Measurements from ENCODE around the gene CCDC197.
A peak's percentile ranks its signal among the peaks of the same experiment; 100 is the strongest.

The CCDC197 gene

GRCh38 chr14:94021416-94022157, 24.5 kb downstream of the CCDC197 start:
- DNase-seq (ENCODE audit: extremely low read depth in 1 of 2, low read depth in 1 of 2), result peak; percentile 34 to 38

GRCh38 chr14:94022532-94023411, 25.7 kb downstream of the CCDC197 start:
- DNase-seq (ENCODE audit: extremely low read depth in 1 of 2, low read depth in 1 of 2), result no peak

- no peak for DNase-seq (ENCODE audit: extremely low read depth in 1 of 2, low read depth in 1 of 2)
These were observed 27.4 kb downstream of the CCDC197 start for GRCh38 chr14:94024549-94024948.

GRCh38 chr14:94025720-94026119, 28.6 kb downstream of the CCDC197 start:
- no peak for DNase-seq (ENCODE audit: extremely low read depth in 1 of 2, low read depth in 1 of 2)

GRCh38 chr14:94026173-94026888, 29.2 kb downstream of the CCDC197 start, which contains the start of gene OTUB2:
OTUB2 (plus strand) TSS chr14:94026340; CDS start chr14:94026538, 198 bp downstream.
- peak; percentile 87 to 94 for DNase-seq (ENCODE audit: extremely low read depth in 1 of 2, low read depth in 1 of 2)

DNA sequence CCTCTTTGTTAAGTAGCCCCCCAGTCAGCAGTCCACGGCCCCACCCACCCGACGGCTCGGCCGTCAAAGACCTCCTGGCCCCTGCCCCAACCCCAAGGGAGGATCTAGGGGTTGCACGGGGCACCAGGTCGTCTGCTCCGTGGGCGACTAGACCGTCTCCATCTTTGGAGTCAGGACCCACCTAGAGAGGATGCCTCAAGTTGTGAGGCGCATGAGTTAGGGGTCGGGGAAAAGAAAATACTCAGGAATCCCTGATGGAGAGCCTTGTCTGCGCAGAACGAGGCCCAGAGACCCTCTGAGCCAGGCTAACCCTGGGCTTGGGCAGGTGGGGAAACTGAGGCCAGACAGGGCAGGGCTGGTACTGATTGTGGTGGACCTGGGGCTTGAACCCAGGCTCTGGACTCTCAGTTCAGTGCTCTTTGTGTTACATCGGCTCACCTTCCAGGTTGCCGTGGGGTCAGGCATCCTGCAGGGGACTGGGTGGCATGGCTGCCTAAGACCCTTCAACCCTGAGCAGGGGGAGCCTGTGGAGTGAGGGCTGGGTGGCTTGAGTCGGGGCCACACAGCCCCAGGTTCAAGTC, 29.9 kb downstream of the CCDC197 start:
- DNase-seq (ENCODE audit: extremely low read depth in 1 of 2, low read depth in 1 of 2), result no peak

DNA sequence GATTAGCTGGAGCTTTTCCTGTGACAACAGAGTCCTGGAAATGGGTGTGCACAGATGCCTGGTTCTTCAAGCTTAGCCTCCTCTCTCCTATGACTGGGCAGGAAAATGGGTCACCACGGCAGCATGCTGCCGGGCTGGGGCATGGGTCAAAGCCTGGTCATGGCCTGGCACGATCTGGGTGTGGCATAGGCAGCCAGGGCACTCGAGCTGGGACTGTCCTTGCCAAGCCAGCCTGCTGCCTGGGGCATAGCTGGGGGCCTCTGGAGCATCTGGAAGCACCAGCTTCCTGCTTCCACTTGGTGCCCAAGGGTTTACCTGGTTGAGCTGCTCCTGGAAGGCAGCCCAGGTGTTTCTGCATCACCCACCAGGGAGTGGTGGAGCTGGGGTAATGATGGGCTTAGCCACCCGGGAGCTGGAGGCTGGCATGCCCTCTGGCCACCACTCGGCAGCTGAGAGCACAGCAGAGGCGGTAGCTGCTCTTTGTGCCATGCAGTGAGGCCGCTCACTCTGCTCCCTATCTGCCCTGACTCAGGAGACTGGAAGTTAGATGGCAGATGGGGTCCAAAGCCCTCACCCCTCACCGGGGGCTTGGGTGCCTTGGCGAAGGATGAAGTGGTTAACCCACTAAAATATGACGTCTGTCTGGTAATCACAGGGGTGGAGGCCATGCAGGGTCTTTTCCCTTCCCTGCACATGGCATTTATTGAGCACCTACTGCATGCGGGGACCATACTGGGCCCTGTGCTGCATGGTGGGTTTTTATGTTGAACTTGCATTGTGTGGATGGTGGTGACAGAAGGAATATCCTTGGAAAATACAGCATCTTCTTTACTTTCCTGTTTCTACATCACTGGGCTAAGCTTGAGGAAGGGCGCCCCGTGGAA, 30.7 kb downstream of the CCDC197 start:
- DNase-seq (ENCODE audit: extremely low read depth in 1 of 2, low read depth in 1 of 2), result no peak

DNA sequence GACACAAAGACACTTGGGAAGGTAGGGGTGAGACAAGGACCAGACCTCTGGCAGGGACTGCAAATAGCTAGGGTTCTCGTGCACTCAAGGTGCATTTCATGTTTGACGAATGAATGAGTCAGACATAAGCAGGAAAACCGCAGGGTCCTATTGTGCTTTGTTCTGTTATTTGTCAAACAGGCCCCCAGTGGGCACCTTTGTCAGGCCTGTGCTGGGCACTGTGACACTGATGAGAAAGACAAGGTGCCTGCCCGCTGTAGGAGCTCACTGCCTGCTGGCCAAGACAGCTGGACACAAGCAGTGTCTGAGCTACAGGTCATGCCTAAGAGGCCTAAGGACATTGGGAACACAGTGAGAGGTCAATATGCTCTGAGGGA, 31.3 kb downstream of the CCDC197 start:
- DNase-seq (ENCODE audit: extremely low read depth in 1 of 2, low read depth in 1 of 2), result no peak

- DNase-seq (ENCODE audit: extremely low read depth in 1 of 2, low read depth in 1 of 2), result no peak
These were observed 32.2 kb downstream of the CCDC197 start for GRCh38 chr14:94029265-94029664.

DNA sequence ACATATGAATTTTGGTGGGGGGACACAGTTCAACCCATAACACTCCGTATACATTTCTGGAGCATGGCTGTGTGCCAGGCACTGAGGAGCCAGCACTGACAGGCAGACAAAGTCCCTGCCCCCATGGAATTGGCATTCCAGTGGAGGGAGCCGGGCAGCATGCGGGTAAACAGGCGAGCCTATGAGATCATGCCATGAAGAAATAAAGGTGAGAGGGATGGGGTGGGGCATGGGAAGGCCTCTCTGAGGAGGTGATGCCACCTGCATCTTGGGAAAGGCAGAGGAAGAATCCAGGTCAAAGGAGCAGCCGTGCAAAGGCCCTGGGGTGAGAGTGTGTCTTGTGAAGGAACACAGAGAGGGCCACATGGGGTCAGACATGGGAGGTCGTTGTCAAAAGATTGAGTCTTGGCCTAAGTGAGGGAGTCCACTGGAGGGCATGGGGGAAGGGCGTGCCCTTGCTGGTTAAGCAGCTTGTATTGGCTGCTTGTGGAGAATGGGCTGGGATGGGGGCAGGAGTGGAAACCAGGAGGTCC, 32.6 kb downstream of the CCDC197 start:
- DNase-seq (ENCODE audit: extremely low read depth in 1 of 2, low read depth in 1 of 2), result no peak

DNA sequence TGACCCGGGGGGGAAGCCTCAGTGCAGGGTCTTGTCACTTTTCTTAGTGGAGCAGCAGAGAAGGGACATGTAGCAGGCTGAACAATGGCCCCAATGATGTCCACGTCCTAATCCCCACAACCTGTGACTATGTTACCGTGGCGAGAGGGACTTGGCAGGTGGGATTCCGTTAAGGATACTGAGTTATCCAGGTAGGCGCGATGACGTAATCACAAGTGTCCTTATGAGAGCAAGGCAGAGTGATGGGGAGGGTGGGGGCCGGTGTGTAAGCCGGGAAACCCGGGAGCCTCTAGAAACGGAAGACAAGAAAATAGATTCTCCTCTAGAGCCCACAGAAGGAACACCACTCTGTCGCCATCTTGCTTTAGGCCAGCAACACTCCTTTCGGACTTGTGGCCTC, 33.5 kb downstream of the CCDC197 start:
- no peak for DNase-seq (ENCODE audit: extremely low read depth in 1 of 2, low read depth in 1 of 2)

DNA sequence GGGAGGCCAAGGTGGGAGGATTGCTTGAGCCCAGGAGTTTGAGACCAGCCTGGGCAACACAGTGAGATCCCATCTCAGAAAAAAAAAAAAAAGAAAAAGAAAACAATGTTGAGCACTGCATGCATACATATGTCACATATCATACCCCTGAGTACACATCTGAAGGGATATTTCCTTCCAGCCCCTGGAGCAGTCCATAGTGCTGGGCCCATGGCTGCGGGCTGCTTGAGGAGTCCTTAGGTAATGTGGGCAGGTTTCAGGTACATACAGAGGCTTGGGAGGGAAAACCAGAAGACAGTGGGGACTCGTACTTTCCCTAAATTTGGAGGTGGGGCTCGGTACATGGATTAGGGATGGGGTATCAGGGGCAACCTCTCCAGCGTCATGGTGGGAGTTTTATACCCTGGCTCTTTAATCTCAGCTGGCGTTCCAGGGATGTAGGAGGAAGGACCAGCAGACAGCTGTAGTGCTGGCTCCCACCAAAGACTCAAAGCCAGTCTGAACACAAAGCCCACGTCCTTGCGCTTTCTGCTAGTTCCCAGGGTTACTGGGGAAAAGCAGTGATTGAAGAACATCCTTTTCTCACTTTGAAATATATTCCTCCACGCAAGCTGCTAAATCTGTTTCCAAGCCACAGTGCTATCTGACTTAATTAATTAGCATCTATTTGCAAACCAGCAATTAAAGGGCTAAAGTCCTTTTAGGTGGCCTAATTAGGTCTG, 34.2 kb downstream of the CCDC197 start:
- DNase-seq (ENCODE audit: extremely low read depth in 1 of 2, low read depth in 1 of 2), result no peak

- DNase-seq (ENCODE audit: extremely low read depth in 1 of 2, low read depth in 1 of 2), result no peak
These were observed 34.8 kb downstream of the CCDC197 start for GRCh38 chr14:94031883-94032279.

DNA sequence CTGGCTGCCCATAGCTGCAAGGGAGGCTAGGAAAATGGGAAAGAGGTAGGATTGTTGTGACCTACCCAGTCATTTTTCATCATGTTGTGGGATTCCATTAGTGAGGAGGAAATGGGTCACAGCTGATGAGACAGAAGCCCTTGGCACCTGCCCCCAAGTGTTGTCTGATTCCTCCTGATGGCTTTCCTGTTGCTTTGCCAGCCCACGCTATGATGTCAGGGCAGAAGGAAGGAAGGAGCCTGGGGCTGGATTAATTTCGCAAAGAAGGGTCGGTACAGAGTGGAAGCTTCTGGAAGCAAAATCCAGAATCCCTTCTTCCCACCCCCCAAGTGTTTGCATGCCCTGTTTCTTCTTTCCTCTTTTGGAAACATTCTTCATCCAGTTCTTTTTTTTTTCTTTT, 37.8 kb downstream of the CCDC197 start:
- DNase-seq (ENCODE audit: extremely low read depth in 1 of 2, low read depth in 1 of 2), result no peak

DNA sequence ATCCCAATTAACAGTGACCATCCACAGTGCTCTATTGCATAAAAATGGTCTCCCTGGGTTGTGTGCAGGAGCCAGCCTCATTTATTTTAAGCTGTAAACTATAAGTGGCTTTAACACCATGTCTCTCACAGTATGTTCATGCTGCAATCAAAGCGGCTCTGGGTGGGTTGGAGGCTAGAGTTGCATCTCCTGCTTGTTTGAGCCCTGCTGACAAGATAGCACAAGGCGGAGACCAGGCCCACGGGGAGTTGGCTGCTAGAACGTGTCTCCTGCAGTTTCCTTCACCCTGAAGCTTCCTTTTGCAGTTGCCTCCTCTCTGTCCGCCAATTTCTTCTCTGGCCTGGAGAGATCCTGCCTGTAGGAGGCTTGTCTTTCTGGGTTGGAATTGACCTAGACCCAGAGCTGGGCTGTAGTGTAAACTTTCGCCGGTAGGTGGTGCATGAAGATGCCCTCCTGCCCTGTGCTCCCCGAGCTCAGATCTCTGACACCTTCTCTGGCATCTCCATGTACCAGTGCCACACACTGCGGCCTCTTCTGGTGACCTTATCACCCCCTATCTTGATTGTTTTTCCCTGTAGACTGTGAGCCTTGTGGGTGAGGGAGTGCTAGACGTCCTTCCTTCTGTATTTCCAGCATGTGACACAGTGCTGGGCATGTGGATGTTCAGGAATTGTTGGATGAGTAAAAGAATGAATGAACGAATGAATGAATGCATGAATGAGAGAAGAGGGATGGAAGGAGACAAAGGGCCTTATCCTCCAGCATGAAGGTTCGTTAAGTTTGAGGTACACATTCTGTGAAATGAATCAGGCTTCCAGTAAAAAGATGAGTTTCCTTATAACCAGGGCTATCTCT, 39.4 kb downstream of the CCDC197 start:
- peak; percentile 40 to 45 for DNase-seq (ENCODE audit: extremely low read depth in 1 of 2, low read depth in 1 of 2)

GRCh38 chr14:94037954-94038353, 40.9 kb downstream of the CCDC197 start:
- DNase-seq (ENCODE audit: extremely low read depth in 1 of 2, low read depth in 1 of 2), result no peak

DNA sequence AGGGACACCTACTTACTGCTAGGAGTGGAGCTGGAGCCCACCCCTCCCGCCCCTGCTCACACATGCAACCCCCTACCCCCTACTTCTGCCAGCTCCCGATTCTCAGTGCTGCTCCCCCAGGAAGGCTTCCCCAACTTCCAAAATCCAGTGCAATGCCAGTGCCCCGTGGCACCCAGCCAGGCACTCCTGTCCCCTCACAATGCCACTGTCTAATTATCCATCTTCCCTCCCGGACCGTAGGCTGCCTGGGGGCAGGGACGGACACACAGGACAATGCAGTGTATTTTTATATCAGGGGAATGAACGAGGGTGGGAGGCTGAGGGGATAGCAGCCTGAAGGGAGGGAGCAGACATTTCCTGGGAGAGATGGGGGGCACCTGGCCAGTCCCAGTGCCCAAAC, 41.4 kb downstream of the CCDC197 start:
- no peak for DNase-seq (ENCODE audit: extremely low read depth in 1 of 2, low read depth in 1 of 2)

GRCh38 chr14:94038921-94039629, 42.0 kb downstream of the CCDC197 start:
- DNase-seq (ENCODE audit: extremely low read depth in 1 of 2, low read depth in 1 of 2), result no peak

Measured in stimulated activated CD8-positive, alpha-beta memory T cell treated with anti-CD3 and anti-CD28 coated beads, Interleukin-7, amount 100 ng/mL, for 48 hours (primary cell).